Stimulated activated CD4-positive, alpha-beta T cell treated with anti-CD3 and anti-CD28 coated beads, Interleukin-4, amount 100 ng/mL, for 4 hours (primary cell): ENCODE results near the gene FST.

Experiments
- DNase-seq, 2 experiments: peaks; one replicate each; pipeline ENCODE4 v3.0.0-alpha.2; 2020

FST gene

DNA sequence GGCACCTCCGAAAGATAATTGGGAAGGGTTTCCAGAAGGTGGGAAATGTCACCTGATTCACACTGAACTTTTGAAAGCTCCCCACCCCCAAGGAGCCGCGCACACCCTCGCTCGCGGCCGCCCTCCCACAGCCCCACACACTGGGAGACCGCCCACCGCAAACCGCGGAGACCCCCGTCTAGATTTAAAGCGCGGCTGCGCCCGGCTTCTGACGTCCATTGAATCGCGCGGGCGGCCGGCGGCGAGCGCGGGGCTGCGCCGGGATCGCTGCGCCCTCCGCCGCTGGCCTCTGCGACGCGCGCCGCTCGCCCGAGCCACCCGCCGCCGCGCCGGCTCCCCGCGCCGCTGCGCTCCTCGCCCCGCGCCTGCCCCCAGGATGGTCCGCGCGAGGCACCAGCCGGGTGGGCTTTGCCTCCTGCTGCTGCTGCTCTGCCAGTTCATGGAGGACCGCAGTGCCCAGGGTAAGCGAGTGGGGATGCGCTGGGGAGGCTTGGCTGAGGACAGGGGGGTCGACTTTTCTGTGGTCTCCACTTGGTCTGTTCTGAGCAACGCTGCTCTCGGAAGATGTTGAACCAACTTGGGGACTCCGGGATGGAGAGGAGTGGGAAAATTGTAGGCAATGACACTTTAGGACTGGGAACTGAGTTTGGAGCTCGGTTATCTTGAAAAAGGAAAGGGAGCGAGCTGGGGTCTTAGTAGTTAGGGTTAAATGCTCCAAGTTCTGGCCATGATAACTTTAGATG lies at the start of gene FST:
TSS of gene FST (plus strand) at position 214 of the 743 bp plus-strand sequence. CDS start at position 377, 163 bp downstream.
- no peak for DNase-seq

GRCh38 chr5:53431665-53432064 lies 48.8 kb upstream of the FST start:
- DNase-seq: no peak

DNA sequence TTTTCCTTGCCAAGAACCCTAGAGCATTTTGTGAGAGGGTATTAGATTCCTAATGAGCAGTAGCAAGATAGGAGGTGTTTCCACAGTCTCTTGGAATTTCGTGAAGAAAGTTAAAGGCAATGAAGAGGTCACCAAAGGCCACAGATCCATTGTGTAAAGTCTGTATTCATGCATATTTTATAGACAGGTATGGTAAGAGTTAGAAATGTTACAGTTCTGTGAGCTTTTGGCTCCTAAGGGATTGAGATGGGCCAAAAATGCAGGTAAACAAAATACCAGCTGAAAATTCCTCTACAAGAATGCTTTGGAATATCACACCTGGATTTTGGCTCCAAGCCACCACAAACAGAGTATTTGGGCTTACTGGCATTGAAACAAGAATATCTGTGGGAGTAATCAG lies 47.4 kb upstream of the FST start:
- no peak for DNase-seq

DNA sequence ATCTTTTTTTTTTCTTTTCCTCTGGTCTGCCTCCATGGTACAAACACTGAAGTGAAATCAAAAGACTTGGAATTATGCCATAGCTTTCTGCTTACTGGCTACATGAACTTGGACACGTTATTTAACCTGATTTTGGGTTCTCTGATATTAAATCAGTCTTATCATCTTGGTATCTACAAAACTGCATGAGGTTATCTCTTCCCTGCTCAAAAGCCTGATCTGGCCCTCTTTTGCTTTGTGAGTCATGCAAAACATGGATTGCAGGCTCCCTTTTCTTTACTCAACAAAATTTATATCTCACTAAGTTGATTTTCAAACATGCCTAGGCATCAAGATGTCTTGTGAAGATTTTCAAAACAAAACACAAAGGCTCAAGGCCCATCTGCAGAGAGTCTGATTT lies 45.9 kb upstream of the FST start:
- no peak for DNase-seq

DNA sequence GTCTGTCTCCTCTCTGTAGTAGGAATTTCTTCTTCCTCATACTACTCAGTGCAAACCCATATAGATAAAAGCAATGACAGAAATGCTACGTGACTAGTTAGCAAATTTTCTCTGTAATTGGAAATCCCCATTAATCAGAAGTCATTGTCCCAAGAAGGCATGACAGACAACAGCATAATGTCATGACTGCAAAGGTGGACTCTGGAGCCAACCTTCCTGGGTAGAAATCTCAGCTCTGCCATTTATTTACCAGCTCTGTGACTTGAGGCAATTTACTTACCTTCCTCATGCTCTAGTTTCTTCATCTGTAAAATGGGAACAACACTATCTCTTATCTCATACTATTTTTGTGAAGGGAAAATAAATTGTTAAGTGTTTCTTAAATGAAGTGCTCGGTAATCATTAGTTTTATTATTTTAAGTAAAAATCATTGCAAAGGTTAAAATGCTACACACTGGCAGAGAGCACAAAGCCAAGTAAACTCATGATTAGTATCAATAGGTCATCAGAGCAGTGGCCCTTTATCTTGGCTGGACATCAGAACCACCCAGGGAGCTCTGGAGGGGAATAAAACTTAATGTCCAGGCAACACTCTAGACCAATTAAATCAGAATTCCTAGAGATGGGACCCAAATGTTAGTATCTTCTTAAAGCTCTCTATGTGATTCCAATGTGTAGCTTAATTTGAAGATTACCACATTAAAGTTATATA lies 43.8 kb upstream of the FST start:
- no peak for DNase-seq

- DNase-seq: no peak
Observed at GRCh38 chr5:53438079-53438478, 42.4 kb upstream of the FST start.

DNA sequence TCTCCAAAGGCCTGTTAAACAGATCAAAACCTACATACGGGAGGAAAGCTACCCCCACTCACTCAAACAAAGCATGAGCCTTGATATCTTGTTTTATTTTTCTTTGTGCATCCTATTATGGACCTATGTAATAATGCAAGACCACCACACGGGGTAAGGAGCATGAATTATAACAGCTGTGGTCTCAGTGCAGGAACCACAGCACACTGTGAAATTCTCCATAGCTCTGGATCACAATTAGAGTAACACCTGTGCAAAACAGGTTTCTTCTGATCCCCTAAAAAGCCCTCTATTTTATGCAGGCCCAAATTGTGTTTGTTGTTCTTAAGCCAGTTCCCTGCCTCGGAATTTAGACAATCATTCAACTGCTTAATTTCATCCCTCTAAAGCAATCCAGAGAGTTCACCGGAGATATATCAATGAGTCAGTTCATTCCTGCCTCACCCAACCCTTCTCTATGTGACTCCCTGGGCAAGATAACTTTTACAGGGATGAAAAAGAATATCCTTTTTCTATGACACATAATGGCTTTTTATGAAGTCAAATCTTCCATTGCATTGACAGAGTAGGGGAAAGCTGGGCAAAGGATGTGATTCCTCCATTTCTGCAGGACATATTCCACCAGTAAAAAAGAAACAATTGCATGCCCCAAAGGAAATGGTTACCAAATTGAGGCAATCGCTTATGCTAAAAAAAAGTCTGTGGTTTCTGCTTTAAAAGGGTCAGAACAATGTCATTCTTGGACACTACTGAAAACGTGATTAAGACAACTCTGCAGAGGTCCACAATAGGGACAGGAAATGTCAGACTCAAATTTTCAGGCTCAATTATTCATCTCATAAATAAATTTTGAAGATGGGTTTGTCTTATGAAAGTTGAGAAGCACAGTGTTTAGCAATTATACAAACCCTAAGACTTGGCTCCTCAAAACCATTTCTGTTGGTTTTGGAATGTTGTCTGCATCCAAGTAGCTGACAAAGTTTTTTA lies 41.6 kb upstream of the FST start:
- DNase-seq: no peak

DNA sequence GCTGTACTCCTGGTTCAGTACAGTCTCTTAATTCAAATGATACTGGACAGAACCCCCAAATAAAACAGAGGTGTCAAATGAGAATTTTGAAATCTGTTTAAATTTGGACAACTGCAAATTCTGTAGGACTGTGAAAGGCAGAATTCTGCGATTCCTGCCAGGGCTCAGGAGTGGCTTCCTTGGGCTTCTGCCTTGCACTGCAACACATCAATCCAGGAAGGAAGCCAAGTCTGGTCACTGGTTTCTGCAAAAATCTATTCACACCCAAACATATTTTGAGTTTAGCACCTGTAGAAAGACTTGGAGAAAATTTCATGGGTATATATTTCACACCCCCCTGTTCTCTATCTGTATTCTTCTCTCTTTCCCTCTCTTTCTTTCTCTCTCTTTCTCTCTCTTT lies 37.5 kb upstream of the FST start:
- no peak for DNase-seq

DNA sequence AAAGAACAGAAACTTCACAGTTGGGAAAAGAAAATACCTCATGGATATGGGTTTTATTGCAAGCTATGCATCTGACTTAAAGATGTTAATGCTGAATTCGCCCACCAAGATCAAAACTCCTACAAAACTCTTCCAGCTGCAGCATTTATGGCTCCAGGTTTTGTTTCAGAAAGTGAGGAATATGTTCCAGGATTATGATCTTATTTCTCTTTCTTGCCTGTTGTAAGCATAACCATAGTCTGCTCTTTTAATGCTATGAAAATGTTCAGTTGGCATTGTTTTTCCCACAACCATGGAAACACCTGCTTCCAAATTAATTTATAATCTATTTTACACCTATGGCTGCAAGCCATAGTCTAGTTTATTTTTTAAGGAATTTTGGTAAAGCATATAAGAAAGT lies 34.9 kb upstream of the FST start:
- no peak for DNase-seq

DNA sequence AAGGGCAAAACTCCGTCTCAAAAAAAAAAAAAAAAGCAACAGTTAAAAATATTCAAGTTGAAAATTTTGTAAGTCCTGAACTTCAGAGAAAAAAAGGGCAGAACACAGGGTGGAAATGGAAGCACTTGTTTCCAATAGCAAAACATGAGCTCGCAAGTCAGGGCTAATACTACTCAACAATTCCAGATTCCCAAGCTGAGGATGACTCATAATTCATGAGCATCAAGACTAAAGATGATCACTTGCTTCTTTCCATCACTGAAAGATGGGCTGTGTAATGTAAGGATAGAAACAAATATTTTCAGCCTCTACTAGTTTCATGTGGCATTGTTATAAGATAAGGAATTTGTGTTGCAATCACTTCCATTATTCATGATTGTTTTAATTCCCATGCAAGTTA lies 33.5 kb upstream of the FST start:
- DNase-seq: no peak

DNA sequence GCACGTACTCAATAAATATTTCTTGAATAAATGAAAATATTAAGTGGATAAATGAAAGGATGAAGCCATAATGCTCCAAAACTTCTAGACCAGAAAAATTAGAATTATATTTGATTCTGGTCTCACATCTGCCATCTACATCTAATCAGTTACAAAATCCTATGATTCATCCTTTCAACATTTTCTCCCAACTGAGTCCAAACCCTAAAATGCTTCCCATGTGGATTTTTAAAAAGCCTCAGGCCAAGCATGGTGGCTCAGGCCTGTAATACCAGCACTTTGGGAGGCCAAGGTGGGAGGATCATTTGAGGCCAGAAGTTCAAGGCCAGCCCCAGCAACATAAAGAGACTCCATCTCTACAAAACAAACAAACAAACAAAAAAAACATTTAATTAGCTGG lies 31.6 kb upstream of the FST start:
- no peak for DNase-seq

DNA sequence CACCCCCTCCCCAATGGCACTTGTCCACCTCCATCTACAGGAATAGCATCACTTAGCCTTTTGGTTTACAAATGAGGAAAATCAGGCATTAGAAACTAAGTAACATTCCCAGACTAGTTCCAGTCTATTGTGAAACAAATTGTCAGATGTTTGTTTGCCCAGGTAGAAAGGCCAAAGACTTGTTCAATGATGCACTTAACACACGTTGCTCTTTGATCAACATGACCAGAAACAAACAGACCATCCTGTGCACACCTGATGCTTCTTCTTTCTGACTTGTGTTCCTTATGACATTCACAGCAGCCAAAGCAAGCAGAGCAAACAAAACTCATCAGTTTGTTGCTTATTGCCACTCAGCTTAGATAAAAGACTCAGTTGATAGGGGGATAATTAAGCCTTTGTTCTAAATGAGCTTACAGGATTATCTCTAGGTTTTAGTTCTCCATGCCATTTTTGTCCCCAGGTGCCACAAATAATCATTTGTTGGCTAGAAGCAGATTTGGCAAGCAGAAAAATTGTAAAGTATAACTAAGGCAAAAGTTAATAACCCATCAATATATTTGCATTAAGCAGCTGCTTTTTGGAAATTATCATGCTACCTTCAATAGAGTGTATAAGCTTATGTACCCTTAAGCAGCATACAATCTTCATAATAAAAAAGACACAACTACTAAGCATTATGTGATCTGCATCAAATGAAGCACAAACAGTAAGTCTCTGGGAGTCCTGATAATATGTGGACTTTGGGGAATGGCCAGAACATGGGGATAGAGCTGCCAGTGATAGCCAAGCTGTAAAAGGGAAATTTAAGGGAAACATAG lies 26.3 kb upstream of the FST start:
- no peak for DNase-seq

GRCh38 chr5:53454719-53455000 lies 25.8 kb upstream of the FST start:
- no peak for DNase-seq

DNA sequence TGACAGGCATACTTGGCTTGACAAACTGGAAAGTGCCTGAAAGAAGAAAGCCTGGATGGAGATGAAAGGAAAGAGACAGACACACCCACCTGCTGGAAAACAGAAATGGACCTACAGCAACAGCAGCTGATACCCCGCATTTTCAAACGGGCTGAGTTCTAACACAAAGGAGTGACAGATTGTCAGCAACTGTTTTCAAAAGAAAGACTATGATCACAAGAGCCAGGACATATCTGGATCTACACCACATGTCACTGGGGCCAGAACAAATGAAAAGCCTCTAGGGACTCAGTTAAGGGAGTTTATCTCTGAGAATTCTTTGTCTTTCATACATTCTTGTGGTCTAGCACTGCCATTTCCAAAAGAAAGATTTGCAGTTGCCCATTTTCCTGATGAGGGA lies 24.1 kb upstream of the FST start:
- DNase-seq: no peak

DNA sequence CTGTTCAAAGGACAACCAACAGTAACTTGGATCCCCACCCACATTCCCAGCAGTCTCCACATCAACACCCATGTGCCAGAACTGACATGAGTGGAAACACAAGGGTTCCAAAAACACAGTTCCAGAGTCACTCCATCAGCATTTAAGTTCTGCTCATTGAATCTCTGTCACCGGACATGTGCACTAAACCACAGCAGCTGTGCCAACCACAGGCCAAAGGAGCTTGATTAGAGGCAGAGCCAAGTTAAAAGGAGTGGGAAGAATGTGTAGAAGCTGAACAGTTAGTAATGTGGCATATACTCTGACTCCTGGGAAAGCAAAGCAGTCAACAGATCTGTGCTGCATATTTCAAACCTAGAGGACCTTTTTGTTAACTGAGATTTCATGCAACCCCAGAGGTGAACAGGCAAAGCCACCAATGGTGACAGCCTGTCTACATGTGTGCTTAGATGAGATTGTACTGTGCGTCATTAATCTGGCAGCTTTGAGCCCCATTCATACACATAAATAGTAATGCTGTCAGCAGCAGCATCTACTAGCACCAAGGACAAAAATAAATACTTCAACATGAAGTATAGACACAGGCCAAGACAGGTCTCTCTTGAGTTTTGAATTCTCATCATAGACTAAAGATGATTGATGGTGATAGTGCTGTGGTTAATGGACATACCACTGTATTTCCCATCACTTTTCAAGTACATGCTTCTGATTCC lies 16.4 kb upstream of the FST start:
- no peak for DNase-seq

GRCh38 chr5:53464722-53465121 lies 15.7 kb upstream of the FST start:
- DNase-seq: no peak

GRCh38 chr5:53469946-53470687 lies 10.3 kb upstream of the FST start:
- DNase-seq: no peak

- DNase-seq: no peak
Observed at GRCh38 chr5:53472279-53472678, 8.2 kb upstream of the FST start.

- no peak for DNase-seq
Observed at GRCh38 chr5:53472720-53473510, 7.5 kb upstream of the FST start.

DNA sequence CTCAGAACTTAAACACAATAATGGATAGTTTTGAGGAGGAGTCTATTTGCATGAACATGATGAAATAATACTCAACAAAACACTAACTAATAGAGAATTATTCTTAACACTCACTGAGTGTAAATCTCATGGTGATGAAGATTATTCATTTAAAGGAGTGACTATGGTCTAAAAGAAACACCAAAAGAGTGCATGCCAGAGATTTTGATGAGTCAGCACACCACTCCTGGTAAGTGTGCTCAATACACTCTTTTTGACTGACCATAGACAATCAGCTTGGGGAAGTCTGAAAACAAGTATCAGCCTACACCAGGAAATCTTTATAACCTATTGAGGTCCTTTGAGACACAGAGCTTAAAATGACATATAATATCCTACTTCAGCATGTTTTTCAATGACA lies 6.8 kb upstream of the FST start:
- no peak for DNase-seq

DNA sequence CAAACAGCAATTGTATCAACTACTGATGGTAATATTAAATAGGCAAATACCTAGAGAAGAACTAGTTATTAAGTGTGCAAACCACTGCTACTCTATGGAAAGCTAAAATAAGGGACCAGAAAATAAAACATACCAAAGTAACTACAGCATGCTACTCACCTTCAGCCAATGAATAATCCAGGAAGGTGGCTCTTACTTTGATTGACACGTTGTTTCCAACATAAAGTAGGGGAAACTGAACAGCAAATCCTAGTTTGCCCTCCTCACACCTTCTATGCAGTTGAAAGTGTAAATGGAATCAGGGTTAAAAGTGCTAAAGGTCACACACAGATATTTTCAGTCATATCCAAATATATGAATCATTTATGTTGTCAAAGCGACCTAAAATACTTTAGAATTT lies 5.1 kb upstream of the FST start:
- DNase-seq: no peak
